HepG2 (cell line): ENCODE results near the gene NPW. TPM values are rescaled to one million over a fixed set of nuclear protein-coding genes. Genes with fewer than 3 reads are reported as not detected.

Experiments
- CC2D1A ChIP-seq: sonication (generic); formaldehyde crosslinking; IDR thresholded peaks from 2 replicates; pipeline ENCODE4 v1.8.1; 2023; ENCODE audit warnings: mild to moderate bottlenecking, missing genetic modification reagents
- ESRRA ChIP-seq: sonication (generic); formaldehyde crosslinking; IDR thresholded peaks from 2 replicates; pipeline ENCODE4 v1.5.1; 2020; ENCODE audit warnings: mild to moderate bottlenecking, low read depth, missing genetic modification reagents
- NCOA2 ChIP-seq: sonication (generic); formaldehyde crosslinking; IDR thresholded peaks from 2 replicates; pipeline ENCODE4 v1.8.0; 2022; ENCODE audit warnings: inconsistent platforms
- POGZ ChIP-seq: sonication (generic); formaldehyde crosslinking; IDR thresholded peaks from 2 replicates; pipeline ENCODE4 v1.4.0; 2020; ENCODE audit warnings: mild to moderate bottlenecking, missing genetic modification reagents
- RCOR2 ChIP-seq: IDR thresholded peaks from 2 replicates; pipeline ENCODE4 v1.6.1; 2016; ENCODE audit warnings: missing biosample characterization, missing genetic modification reagents
- ZFP36L1 ChIP-seq: sonication (generic); formaldehyde crosslinking; IDR thresholded peaks from 2 replicates; pipeline ENCODE4 v1.8.0; 2022; ENCODE audit warnings: mild to moderate bottlenecking, missing genetic modification reagents, moderate library complexity
- ZMAT3 ChIP-seq: sonication (generic); formaldehyde crosslinking; conservative IDR thresholded peaks from 2 replicates; pipeline ENCODE4 v1.7.0; 2021; ENCODE audit warnings: missing genetic modification reagents
- ZMYM3 ChIP-seq: sonication (generic); formaldehyde crosslinking; IDR thresholded peaks from 2 replicates; pipeline ENCODE4 v1.5.1; 2020; ENCODE audit warnings: mild to moderate bottlenecking, missing genetic modification reagents
- ZNF180 ChIP-seq: sonication (generic); formaldehyde crosslinking; IDR thresholded peaks from 2 replicates; pipeline ENCODE4 v1.4.0; 2020; ENCODE audit warnings: low read depth, missing genetic modification reagents, borderline replicate concordance
- ZNF383 ChIP-seq: sonication (generic); formaldehyde crosslinking; IDR thresholded peaks from 2 replicates; pipeline ENCODE4 v1.4.0; 2020; ENCODE audit warnings: missing genetic modification reagents, mild to moderate bottlenecking, borderline replicate concordance
- ZNF432 ChIP-seq: sonication (generic); formaldehyde crosslinking; IDR thresholded peaks from 2 replicates; pipeline ENCODE4 v1.5.0; 2020; ENCODE audit warnings: missing genetic modification reagents, mild to moderate bottlenecking, borderline replicate concordance
- ZNF598 ChIP-seq: sonication (generic); formaldehyde crosslinking; IDR thresholded peaks from 2 replicates; pipeline ENCODE4 v1.5.1; 2020; ENCODE audit warnings: mild to moderate bottlenecking, missing genetic modification reagents, borderline replicate concordance
- polyA plus RNA-seq, 8 experiments: library from polyadenylated mRNA; depleted of rRNA in 3 of 8; stranded (reverse) in 7 of 8; unstranded in 1 of 8; fragments of >200 nt; fragmentation: Illumina TruSeq in 4 of 8; extraction: Trizol in 4 of 8; gene quantifications; 2 replicates each; pipeline versions ENCODE4 v1.2.1 to v1.2.3, GENCODE V29; 2011 to 2016; ENCODE audit warnings: low read depth in 4 of 8, missing spikeins in 1 of 8, mixed read lengths in 1 of 8; ENCODE audit not compliant: insufficient read depth in 1 of 8
- total RNA-seq, 5 experiments: library from RNA; depleted of rRNA; stranded (reverse); fragments of >200 nt; fragmentation: Illumina TruSeq; extraction: Trizol; gene quantifications; 2 replicates each; pipeline ENCODE4 v1.2.3, GENCODE V29; 2016; ENCODE audit warnings: low read depth in 1 of 5
- TF ChIP-seq, protein P1 (sequence below): sonication (generic); formaldehyde crosslinking; IDR thresholded peaks from 2 replicates; pipeline ENCODE4 v1.4.0; 2020; ENCODE audit warnings: missing genetic modification reagents, mild to moderate bottlenecking, borderline replicate concordance
- TF ChIP-seq, protein P2 (sequence below): sonication (generic); formaldehyde crosslinking; IDR thresholded peaks from 2 replicates; pipeline ENCODE4 v1.8.0; 2022; ENCODE audit warnings: mild to moderate bottlenecking, missing genetic modification reagents
- TF ChIP-seq, protein P3 (sequence below): sonication (generic); formaldehyde crosslinking; IDR thresholded peaks from 2 replicates; pipeline ENCODE4 v1.5.0; 2020; ENCODE audit warnings: mild to moderate bottlenecking, missing genetic modification reagents
- TF ChIP-seq, protein P4 (sequence below): sonication (generic); formaldehyde crosslinking; IDR thresholded peaks from 2 replicates; pipeline ENCODE4 v1.5.1; 2020; ENCODE audit warnings: mild to moderate bottlenecking, missing genetic modification reagents, moderate library complexity
- TF ChIP-seq, protein P5 (sequence below): IDR thresholded peaks from 2 replicates; pipeline ENCODE4 v1.6.1; 2018; ENCODE audit warnings: missing genetic modification reagents

NPW gene
- total and polyA plus RNA-seq, 2 of the 13 experiments (the other 11 are each of a cell fraction or from before 2014, with no cell fraction given) = 0.24 to 0.97 TPM

DNA sequence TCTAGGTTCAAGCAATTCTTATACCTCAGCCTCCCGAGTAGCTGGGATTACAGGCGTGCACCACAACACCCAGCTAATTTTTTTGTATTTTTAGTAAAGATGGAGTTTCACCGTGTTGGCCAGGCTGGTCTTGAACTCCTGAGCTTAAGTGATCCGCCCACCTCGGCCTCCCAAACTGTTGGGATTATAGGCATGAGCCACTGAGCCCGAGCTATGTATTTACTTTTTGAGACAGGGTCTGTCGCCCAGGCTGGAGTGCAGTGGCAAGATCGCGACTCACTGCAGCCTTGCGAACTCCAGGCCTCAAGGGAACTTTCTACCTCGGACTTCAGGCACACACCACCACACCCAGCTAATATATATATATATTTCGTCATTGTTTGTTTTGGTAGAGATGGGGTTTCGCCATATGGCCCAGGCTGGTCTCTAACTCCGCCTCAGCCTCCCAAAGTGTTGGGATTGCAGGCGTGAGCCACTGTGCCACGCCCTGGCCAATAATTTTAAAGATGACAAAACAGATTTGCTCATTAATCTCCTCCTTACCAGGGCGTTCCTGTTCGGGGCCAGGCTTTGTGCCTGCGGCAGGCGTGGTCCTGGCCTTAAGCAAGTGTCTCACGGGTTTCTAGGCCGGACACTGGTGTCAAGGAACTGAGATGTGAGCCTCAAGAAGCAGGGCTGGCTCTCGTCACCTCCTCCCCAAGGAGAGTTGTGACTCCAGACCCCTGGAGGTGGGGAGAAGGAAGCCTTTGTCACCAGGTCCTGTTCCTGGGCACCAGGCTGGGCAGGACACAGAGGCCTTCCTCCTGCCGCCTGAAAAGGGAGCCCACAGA is 4.3 kb upstream of the NPW start (continued):
- TF ChIP-seq, protein P1, sequence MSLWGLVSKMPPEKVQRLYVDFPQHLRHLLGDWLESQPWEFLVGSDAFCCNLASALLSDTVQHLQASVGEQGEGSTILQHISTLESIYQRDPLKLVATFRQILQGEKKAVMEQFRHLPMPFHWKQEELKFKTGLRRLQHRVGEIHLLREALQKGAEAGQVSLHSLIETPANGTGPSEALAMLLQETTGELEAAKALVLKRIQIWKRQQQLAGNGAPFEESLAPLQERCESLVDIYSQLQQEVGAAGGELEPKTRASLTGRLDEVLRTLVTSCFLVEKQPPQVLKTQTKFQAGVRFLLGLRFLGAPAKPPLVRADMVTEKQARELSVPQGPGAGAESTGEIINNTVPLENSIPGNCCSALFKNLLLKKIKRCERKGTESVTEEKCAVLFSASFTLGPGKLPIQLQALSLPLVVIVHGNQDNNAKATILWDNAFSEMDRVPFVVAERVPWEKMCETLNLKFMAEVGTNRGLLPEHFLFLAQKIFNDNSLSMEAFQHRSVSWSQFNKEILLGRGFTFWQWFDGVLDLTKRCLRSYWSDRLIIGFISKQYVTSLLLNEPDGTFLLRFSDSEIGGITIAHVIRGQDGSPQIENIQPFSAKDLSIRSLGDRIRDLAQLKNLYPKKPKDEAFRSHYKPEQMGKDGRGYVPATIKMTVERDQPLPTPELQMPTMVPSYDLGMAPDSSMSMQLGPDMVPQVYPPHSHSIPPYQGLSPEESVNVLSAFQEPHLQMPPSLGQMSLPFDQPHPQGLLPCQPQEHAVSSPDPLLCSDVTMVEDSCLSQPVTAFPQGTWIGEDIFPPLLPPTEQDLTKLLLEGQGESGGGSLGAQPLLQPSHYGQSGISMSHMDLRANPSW (CRISPR knock-in tag) = no peak
- TF ChIP-seq, protein P2, sequence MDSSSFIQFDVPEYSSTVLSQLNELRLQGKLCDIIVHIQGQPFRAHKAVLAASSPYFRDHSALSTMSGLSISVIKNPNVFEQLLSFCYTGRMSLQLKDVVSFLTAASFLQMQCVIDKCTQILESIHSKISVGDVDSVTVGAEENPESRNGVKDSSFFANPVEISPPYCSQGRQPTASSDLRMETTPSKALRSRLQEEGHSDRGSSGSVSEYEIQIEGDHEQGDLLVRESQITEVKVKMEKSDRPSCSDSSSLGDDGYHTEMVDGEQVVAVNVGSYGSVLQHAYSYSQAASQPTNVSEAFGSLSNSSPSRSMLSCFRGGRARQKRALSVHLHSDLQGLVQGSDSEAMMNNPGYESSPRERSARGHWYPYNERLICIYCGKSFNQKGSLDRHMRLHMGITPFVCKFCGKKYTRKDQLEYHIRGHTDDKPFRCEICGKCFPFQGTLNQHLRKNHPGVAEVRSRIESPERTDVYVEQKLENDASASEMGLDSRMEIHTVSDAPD (CRISPR knock-in tag) = peak; percentile 93
- TF ChIP-seq ZNF432 (no peak), ZNF180 (0 out of 2 replicates have a peak, but pooled peaks have one; percentile 35), ZMAT3 (no peak), ESRRA (no peak), ZNF598 (no peak), RCOR2 (CRISPR knock-in tag) (0 out of 2 replicates have a peak, but pooled peaks have one; percentile 32), CC2D1A (CRISPR knock-in tag) (no peak), ZFP36L1 (no peak), NCOA2 (CRISPR knock-in tag) (0 out of 2 replicates have a peak, but pooled peaks have one; percentile 19), ZMYM3 (CRISPR knock-in tag) (no peak), ZNF383 (no peak), POGZ (no peak)
- TF ChIP-seq, protein P3, sequence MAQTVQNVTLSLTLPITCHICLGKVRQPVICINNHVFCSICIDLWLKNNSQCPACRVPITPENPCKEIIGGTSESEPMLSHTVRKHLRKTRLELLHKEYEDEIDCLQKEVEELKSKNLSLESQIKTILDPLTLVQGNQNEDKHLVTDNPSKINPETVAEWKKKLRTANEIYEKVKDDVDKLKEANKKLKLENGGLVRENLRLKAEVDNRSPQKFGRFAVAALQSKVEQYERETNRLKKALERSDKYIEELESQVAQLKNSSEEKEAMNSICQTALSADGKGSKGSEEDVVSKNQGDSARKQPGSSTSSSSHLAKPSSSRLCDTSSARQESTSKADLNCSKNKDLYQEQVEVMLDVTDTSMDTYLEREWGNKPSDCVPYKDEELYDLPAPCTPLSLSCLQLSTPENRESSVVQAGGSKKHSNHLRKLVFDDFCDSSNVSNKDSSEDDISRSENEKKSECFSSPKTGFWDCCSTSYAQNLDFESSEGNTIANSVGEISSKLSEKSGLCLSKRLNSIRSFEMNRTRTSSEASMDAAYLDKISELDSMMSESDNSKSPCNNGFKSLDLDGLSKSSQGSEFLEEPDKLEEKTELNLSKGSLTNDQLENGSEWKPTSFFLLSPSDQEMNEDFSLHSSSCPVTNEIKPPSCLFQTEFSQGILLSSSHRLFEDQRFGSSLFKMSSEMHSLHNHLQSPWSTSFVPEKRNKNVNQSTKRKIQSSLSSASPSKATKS = no peak
- TF ChIP-seq, protein P4, sequence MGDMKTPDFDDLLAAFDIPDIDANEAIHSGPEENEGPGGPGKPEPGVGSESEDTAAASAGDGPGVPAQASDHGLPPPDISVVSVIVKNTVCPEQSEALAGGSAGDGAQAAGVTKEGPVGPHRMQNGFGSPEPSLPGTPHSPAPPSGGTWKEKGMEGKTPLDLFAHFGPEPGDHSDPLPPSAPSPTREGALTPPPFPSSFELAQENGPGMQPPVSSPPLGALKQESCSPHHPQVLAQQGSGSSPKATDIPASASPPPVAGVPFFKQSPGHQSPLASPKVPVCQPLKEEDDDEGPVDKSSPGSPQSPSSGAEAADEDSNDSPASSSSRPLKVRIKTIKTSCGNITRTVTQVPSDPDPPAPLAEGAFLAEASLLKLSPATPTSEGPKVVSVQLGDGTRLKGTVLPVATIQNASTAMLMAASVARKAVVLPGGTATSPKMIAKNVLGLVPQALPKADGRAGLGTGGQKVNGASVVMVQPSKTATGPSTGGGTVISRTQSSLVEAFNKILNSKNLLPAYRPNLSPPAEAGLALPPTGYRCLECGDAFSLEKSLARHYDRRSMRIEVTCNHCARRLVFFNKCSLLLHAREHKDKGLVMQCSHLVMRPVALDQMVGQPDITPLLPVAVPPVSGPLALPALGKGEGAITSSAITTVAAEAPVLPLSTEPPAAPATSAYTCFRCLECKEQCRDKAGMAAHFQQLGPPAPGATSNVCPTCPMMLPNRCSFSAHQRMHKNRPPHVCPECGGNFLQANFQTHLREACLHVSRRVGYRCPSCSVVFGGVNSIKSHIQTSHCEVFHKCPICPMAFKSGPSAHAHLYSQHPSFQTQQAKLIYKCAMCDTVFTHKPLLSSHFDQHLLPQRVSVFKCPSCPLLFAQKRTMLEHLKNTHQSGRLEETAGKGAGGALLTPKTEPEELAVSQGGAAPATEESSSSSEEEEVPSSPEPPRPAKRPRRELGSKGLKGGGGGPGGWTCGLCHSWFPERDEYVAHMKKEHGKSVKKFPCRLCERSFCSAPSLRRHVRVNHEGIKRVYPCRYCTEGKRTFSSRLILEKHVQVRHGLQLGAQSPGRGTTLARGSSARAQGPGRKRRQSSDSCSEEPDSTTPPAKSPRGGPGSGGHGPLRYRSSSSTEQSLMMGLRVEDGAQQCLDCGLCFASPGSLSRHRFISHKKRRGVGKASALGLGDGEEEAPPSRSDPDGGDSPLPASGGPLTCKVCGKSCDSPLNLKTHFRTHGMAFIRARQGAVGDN (CRISPR knock-in tag) = peak; percentile 64
- TF ChIP-seq, protein P5, sequence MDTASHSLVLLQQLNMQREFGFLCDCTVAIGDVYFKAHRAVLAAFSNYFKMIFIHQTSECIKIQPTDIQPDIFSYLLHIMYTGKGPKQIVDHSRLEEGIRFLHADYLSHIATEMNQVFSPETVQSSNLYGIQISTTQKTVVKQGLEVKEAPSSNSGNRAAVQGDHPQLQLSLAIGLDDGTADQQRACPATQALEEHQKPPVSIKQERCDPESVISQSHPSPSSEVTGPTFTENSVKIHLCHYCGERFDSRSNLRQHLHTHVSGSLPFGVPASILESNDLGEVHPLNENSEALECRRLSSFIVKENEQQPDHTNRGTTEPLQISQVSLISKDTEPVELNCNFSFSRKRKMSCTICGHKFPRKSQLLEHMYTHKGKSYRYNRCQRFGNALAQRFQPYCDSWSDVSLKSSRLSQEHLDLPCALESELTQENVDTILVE (CRISPR knock-in tag) = no peak
